Activated T-cell treated with anti-CD3 and anti-CD28 coated beads, Interleukin-2, amount 50 U/mL, for 72 hours (primary cell): Measurements from ENCODE around the gene OR2L3. TPM values are rescaled to one million over a fixed set of nuclear protein-coding genes. Genes with fewer than 3 reads are reported as not detected.

Experiments
- ATAC-seq, 2 donors: fragments of 150-1000 bp; cut with Tn5 transposase; replicated peaks in 1 of 2; 2 replicates each; pipeline ENCODE4 v1.10.0; 2021; ENCODE audit warnings: moderate library complexity in 2 of 2, mild to moderate bottlenecking in 1 of 2
- DNase-seq, 2 donors: peaks; one replicate each; pipeline ENCODE4 v3.0.0; 2021 to 2022; ENCODE audit warnings: mixed read lengths in 1 of 2
- H3K27ac Mint-ChIP-seq: one replicate; pipeline ENCODE4 v1.8.0; 2022; ENCODE audit warnings: mild to moderate bottlenecking, moderate library complexity, mixed read lengths
- H3K27me3 Mint-ChIP-seq: one replicate; pipeline ENCODE4 v1.8.0; 2022; ENCODE audit warnings: low read depth, mixed read lengths
- H3K36me3 Mint-ChIP-seq, 2 donors: one replicate each; pipeline ENCODE4 v1.8.0; 2022; ENCODE audit warnings: mixed read lengths in 2 of 2, mild to moderate bottlenecking in 1 of 2; ENCODE audit not compliant: insufficient read depth in 2 of 2
- H3K4me1 Mint-ChIP-seq: one replicate; pipeline ENCODE4 v1.8.0; 2022; ENCODE audit warnings: low read depth, mixed read lengths
- H3K4me3 Mint-ChIP-seq, 2 donors: one replicate each; pipeline ENCODE4 v1.8.0; 2022; ENCODE audit warnings: mild to moderate bottlenecking in 2 of 2, mixed read lengths in 2 of 2, moderate library complexity in 2 of 2
- H3K9me3 Mint-ChIP-seq, 2 donors: one replicate each; pipeline ENCODE4 v1.8.0; 2022; ENCODE audit warnings: mixed read lengths in 2 of 2
- total RNA-seq, 2 donors: library from RNA; stranded (reverse); gene quantifications; one replicate each; pipeline ENCODE4 v1.2.3, GENCODE V29; 2022

The OR2L3 gene, protein sequence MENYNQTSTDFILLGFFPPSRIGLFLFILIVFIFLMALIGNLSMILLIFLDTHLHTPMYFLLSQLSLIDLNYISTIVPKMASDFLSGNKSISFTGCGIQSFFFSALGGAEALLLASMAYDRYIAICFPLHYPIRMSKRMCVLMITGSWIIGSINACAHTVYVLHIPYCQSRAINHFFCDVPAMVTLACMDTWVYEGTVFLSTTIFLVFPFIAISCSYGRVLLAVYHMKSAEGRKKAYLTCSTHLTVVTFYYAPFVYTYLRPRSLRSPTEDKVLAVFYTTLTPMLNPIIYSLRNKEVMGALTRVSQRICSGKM
- under 1 TPM in 1 of 2 donors, not detected in 1; 0.07 TPM for total RNA-seq

DNA sequence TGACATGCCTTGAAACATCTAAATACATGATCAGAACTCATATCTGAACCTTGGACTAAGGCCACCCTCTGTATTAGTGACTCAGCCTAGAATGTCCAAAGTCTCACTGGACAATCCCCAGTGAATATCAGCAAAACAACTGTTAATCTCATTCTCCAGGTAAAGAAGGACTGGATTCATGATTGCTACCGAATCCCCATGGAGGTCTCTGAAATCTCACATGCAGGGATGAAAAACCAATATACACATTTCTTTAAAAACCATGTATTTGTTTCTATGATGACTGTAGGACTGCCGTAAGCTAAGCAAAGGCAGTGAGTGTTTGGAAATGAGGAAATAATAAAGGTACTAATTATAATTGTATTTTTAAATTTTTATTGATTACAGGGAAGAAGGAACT lies at the start of gene OR2L3:
Gene OR2L3, plus strand, starts transcription at position 301 of the 400 bp plus-strand sequence. CDS start 13,846 bp downstream, outside the sequence.
- DNase-seq (no peak), ATAC-seq (no peak)
- Mint-ChIP-seq H3K4me1 (no peaks in the 10 kb centered on the region), H3K27me3 (no peaks in the 10 kb centered on the region), H3K4me3 (no peak within 1 kb of the TSS), H3K9me3 (peaks cover 10 to 14% of the 10 kb centered on the region in 2 donors), H3K27ac (no peak within 1 kb of the TSS), H3K36me3 (peaks cover 0 to 4% of the 10 kb centered on the region in 2 donors)

DNA sequence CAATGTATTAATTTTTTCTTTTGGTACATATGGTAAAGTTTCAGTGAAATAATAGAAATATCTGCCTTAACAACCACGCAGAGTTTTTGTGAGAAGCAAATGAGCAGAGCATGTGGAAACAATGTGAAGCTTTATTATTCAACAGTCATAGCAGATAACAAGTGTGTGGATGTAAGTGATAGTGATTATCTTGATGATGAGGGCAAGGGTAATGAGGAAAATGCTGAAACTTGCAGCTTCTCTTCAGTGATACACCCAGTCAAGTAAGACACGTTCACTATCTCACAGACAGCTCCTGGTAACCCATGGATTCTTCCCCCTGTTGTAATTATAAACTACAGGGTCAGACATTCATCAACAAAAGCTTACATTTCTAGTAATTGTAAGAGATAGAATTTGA lies 47.8 kb upstream of the OR2L3 start:
- DNase-seq (no peak), ATAC-seq (no peak)
- Mint-ChIP-seq H3K4me1 (peaks cover 12% of the 10 kb centered on the region), H3K27me3 (no peaks in the 10 kb centered on the region), H3K36me3 (no peaks in the 10 kb centered on the region), H3K4me3 (no peak overlapping the region), H3K27ac (no peak overlapping the region), H3K9me3 (peaks cover 7% of the 10 kb centered on the region in 2 donors)

DNA sequence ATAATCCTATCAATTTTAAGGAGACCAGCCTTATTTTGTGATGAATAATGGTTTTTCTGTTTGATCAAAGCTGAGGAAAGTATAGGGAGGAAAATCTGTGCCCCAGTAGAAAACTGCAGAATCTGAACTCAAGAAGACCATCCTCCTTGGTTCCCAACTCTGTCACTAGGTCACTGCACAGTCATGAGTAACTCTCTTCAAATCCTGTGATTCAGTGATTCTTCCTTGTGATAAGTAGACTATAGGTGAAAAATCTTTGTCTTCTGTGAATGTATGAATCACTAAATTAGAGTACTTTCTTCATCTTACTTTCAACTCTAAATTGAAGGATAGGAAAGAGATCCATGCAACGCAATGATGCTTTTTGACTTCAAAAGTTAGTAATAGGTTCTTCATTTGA lies 46.5 kb upstream of the OR2L3 start:
- peak; percentile 46 to 68 for ATAC-seq
- peaks cover 12% of the 10 kb centered on the region for H3K4me1 Mint-ChIP-seq
- H3K4me3 Mint-ChIP-seq: peak overlapping the region in 1 of 2 donors; percentile 45
- H3K27ac Mint-ChIP-seq: peak overlapping the region; percentile 83
- DNase-seq: no peak
- H3K27me3 Mint-ChIP-seq: no peaks in the 10 kb centered on the region
- H3K9me3 Mint-ChIP-seq: peaks cover 7% of the 10 kb centered on the region in 2 donors
- no peaks in the 10 kb centered on the region for H3K36me3 Mint-ChIP-seq

DNA sequence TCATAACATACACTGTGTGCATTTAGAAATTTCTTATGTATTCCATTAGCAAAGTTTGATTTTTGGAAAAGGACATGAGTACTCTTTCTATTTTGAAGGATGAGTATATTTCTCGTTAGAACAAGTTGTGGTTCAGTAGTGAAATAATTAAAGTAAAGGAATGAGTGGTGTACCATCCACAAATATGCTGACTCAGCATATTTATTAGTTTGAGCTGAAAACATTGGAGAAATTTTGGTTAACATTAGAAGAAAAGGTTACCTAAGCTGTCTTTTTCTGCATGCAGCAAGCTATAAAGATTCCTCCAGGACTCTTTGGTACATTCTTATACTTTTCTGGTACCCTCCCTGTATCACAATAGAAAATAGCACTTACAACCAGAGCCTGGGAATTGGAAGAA lies 38.9 kb upstream of the OR2L3 start:
- no peaks in the 10 kb centered on the region for H3K4me1 Mint-ChIP-seq
- no peak overlapping the region for H3K27ac Mint-ChIP-seq
- no peaks in the 10 kb centered on the region for H3K27me3 Mint-ChIP-seq
- no peak overlapping the region for H3K4me3 Mint-ChIP-seq
- peaks cover 25 to 32% of the 10 kb centered on the region in 2 donors for H3K9me3 Mint-ChIP-seq
- peaks cover 10 to 13% of the 10 kb centered on the region in 2 donors for H3K36me3 Mint-ChIP-seq
- DNase-seq (no peak), ATAC-seq (no peak)

GRCh38 chr1:248009681-248010080 lies 37.0 kb upstream of the OR2L3 start:
- DNase-seq (no peak), ATAC-seq (no peak)
- Mint-ChIP-seq H3K36me3 (peaks cover 10 to 13% of the 10 kb centered on the region in 2 donors), H3K4me3 (no peak overlapping the region), H3K27ac (no peak overlapping the region), H3K27me3 (no peaks in the 10 kb centered on the region), H3K4me1 (no peaks in the 10 kb centered on the region), H3K9me3 (peaks cover 18 to 25% of the 10 kb centered on the region in 2 donors)

- peaks cover 10 to 13% of the 10 kb centered on the region in 2 donors for H3K36me3 Mint-ChIP-seq
- H3K9me3 Mint-ChIP-seq: peaks cover 15 to 22% of the 10 kb centered on the region in 2 donors
- DNase-seq (no peak), ATAC-seq (no peak)
- H3K27ac Mint-ChIP-seq: no peak within 1 kb of the TSS
- no peak within 1 kb of the TSS for H3K4me3 Mint-ChIP-seq
- H3K27me3 Mint-ChIP-seq: no peaks in the 10 kb centered on the region
- H3K4me1 Mint-ChIP-seq: no peaks in the 10 kb centered on the region
Observed at GRCh38 chr1:248013229-248013710, 33.4 kb upstream of the OR2L3 start, which contains the start of gene OR2L5. Gene OR2L5, plus strand, starts transcription at chr1:248013660. Its CDS starts 8,288 bp downstream, at chr1:248021948.

GRCh38 chr1:248015803-248016202 lies 30.8 kb upstream of the OR2L3 start:
- ATAC-seq: no peak

GRCh38 chr1:248029770-248030169 lies 16.9 kb upstream of the OR2L3 start, which contains the start of gene OR2L2:
Gene OR2L2, plus strand, starts transcription at chr1:248030070. Its CDS starts 8,198 bp downstream, at chr1:248038268.
- ATAC-seq (no peak), DNase-seq (no peak)
- no peak within 1 kb of the TSS for H3K4me3 Mint-ChIP-seq
- H3K27me3 Mint-ChIP-seq: no peaks in the 10 kb centered on the region
- H3K4me1 Mint-ChIP-seq: no peaks in the 10 kb centered on the region
- H3K36me3 Mint-ChIP-seq: peaks cover 4 to 10% of the 10 kb centered on the region in 2 donors
- H3K9me3 Mint-ChIP-seq: peaks cover 10 to 12% of the 10 kb centered on the region in 2 donors
- no peak within 1 kb of the TSS for H3K27ac Mint-ChIP-seq

More at GRCh38 chr1:248015803-248016202, 30.8 kb upstream of the OR2L3 start:
- DNase-seq: no peak
- Mint-ChIP-seq H3K4me1 (no peaks in the 10 kb centered on the region), H3K9me3 (peaks cover 6 to 7% of the 10 kb centered on the region in 2 donors), H3K27me3 (no peaks in the 10 kb centered on the region), H3K4me3 (no peak overlapping the region), H3K36me3 (peaks cover 3 to 4% of the 10 kb centered on the region in 2 donors), H3K27ac (no peak overlapping the region)

GRCh38 chr1:248045209-248045608 lies 1.4 kb upstream of the OR2L3 start:
- Mint-ChIP-seq H3K27ac (no peak overlapping the region), H3K27me3 (no peaks in the 10 kb centered on the region), H3K4me3 (no peak overlapping the region), H3K4me1 (no peaks in the 10 kb centered on the region), H3K9me3 (peaks cover 10 to 14% of the 10 kb centered on the region in 2 donors), H3K36me3 (peaks cover 0 to 4% of the 10 kb centered on the region in 2 donors)
- DNase-seq (no peak), ATAC-seq (no peak)

- Mint-ChIP-seq H3K36me3 (peaks cover 0 to 4% of the 10 kb centered on the region in 2 donors), H3K9me3 (peaks cover 10 to 14% of the 10 kb centered on the region in 2 donors), H3K27ac (no peak overlapping the region), H3K4me3 (no peak overlapping the region), H3K4me1 (no peaks in the 10 kb centered on the region), H3K27me3 (no peaks in the 10 kb centered on the region)
- ATAC-seq (no peak), DNase-seq (no peak)
Observed at GRCh38 chr1:248047008-248047407, 372 bp downstream of the OR2L3 start.

DNA sequence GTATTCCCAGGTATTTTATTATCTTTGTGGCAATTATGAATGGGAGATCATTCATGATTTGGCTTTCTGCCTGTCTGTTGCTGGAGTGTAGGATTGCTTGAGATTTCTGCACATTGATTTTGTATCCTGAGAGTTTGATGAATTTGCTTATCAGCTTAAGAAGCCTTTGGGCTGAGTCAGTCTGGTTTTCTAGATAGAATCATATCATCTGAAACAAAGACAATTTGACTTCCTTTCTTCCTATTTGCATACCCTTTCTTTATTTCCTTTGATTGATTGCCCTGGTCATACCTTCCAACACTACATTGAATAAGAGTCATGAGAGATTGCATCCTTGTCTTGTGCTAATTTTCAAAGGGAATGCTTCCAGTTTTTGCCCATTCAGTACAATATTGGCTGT lies 8.0 kb downstream of the OR2L3 start:
- H3K36me3 Mint-ChIP-seq: peaks cover 1 to 2% of the 10 kb centered on the region in 2 donors
- ATAC-seq (no peak), DNase-seq (no peak)
- H3K9me3 Mint-ChIP-seq: peaks cover 6 to 10% of the 10 kb centered on the region in 2 donors
- no peaks in the 10 kb centered on the region for H3K27me3 Mint-ChIP-seq
- H3K4me3 Mint-ChIP-seq: no peak overlapping the region
- H3K27ac Mint-ChIP-seq: no peak overlapping the region
- H3K4me1 Mint-ChIP-seq: no peaks in the 10 kb centered on the region

- Mint-ChIP-seq H3K4me3 (no peak overlapping the region), H3K27me3 (no peaks in the 10 kb centered on the region), H3K4me1 (no peaks in the 10 kb centered on the region), H3K36me3 (peaks cover 1 to 2% of the 10 kb centered on the region in 2 donors), H3K27ac (no peak overlapping the region), H3K9me3 (peaks cover 6 to 10% of the 10 kb centered on the region in 2 donors)
- ATAC-seq (no peak), DNase-seq (no peak)
Observed at GRCh38 chr1:248055261-248055660, 8.6 kb downstream of the OR2L3 start.

DNA sequence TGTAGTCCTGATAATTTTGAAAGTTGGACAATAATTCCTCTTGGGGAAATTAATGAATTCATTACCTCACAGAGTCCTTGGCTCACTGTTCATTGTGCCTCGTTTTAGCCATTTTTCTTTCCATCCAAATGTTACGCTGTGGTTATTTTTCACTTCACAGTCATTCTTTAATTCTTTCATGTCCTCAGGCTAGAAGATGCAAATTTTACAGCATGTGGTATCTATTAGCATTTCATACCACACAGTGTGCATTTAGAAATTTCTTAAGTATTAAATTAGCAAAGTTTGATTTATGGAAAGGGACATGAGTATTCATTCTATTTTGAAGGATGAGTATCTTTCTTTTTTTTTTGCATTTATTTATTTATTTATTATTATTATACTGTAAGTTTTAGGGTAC lies 18.4 kb downstream of the OR2L3 start:
- peaks cover 0 to 3% of the 10 kb centered on the region in 2 donors for H3K36me3 Mint-ChIP-seq
- ATAC-seq: no peak
- H3K27ac Mint-ChIP-seq: no peak overlapping the region
- no peak for DNase-seq
- H3K4me1 Mint-ChIP-seq: no peaks in the 10 kb centered on the region
- peaks cover 3 to 9% of the 10 kb centered on the region in 2 donors for H3K9me3 Mint-ChIP-seq
- no peaks in the 10 kb centered on the region for H3K27me3 Mint-ChIP-seq
- H3K4me3 Mint-ChIP-seq: no peak overlapping the region
